ENCODE data around the gene PDGFB.

The PDGFB gene

GRCh38 chr22:39282645-39283321 lies 38.0 kb upstream of the PDGFB start:
- no peak overlapping the region for H3K4me3 Mint-ChIP-seq
- no peaks in the 10 kb centered on the region for H3K4me1 Mint-ChIP-seq (ENCODE audit: low read depth)
- no peak overlapping the region for H3K27ac Mint-ChIP-seq
- H3K36me3 Mint-ChIP-seq (ENCODE audit: low read depth), result no peaks in the 10 kb centered on the region
- H3K27me3 Mint-ChIP-seq, result peaks cover 8% of the 10 kb centered on the region
- H3K9me3 Mint-ChIP-seq, result no peaks in the 10 kb centered on the region

- H3K4me3 Mint-ChIP-seq, result no peak overlapping the region
- H3K27ac Mint-ChIP-seq, result no peak overlapping the region
- H3K27me3 Mint-ChIP-seq, result peaks cover 15% of the 10 kb centered on the region
- no peaks in the 10 kb centered on the region for H3K9me3 Mint-ChIP-seq
- no peaks in the 10 kb centered on the region for H3K36me3 Mint-ChIP-seq (ENCODE audit: low read depth)
- no peaks in the 10 kb centered on the region for H3K4me1 Mint-ChIP-seq (ENCODE audit: low read depth)
Measured at GRCh38 chr22:39281126-39281525, 36.3 kb upstream of the PDGFB start.

GRCh38 chr22:39280250-39280649 lies 35.5 kb upstream of the PDGFB start:
- Mint-ChIP-seq H3K4me3 (no peak overlapping the region), H3K27ac (no peak overlapping the region), H3K4me1 (ENCODE audit: low read depth) (no peaks in the 10 kb centered on the region), H3K36me3 (ENCODE audit: low read depth) (no peaks in the 10 kb centered on the region), H3K27me3 (peaks cover 18% of the 10 kb centered on the region), H3K9me3 (no peaks in the 10 kb centered on the region)

GRCh38 chr22:39279170-39279850 lies 34.5 kb upstream of the PDGFB start:
- Mint-ChIP-seq H3K36me3 (ENCODE audit: low read depth) (no peaks in the 10 kb centered on the region), H3K9me3 (no peaks in the 10 kb centered on the region), H3K27ac (no peak overlapping the region), H3K4me1 (ENCODE audit: low read depth) (no peaks in the 10 kb centered on the region), H3K4me3 (no peak overlapping the region), H3K27me3 (peaks cover 18% of the 10 kb centered on the region)

GRCh38 chr22:39278040-39278439 lies 33.3 kb upstream of the PDGFB start:
- no peaks in the 10 kb centered on the region for H3K9me3 Mint-ChIP-seq
- no peak overlapping the region for H3K4me3 Mint-ChIP-seq
- H3K27ac Mint-ChIP-seq, result no peak overlapping the region
- H3K4me1 Mint-ChIP-seq (ENCODE audit: low read depth), result no peaks in the 10 kb centered on the region
- peaks cover 18% of the 10 kb centered on the region for H3K27me3 Mint-ChIP-seq
- no peaks in the 10 kb centered on the region for H3K36me3 Mint-ChIP-seq (ENCODE audit: low read depth)

GRCh38 chr22:39277142-39277607 lies 32.4 kb upstream of the PDGFB start:
- Mint-ChIP-seq H3K27me3 (peaks cover 18% of the 10 kb centered on the region), H3K36me3 (ENCODE audit: low read depth) (no peaks in the 10 kb centered on the region), H3K9me3 (no peaks in the 10 kb centered on the region), H3K4me1 (ENCODE audit: low read depth) (no peaks in the 10 kb centered on the region), H3K4me3 (no peak overlapping the region), H3K27ac (no peak overlapping the region)

GRCh38 chr22:39276440-39277141 lies 31.8 kb upstream of the PDGFB start:
- Mint-ChIP-seq H3K4me1 (ENCODE audit: low read depth) (no peaks in the 10 kb centered on the region), H3K4me3 (no peak overlapping the region), H3K27me3 (peaks cover 18% of the 10 kb centered on the region), H3K36me3 (ENCODE audit: low read depth) (no peaks in the 10 kb centered on the region), H3K9me3 (no peaks in the 10 kb centered on the region), H3K27ac (no peak overlapping the region)

- Mint-ChIP-seq H3K27ac (no peak overlapping the region), H3K4me3 (no peak overlapping the region), H3K9me3 (no peaks in the 10 kb centered on the region), H3K4me1 (ENCODE audit: low read depth) (no peaks in the 10 kb centered on the region), H3K36me3 (ENCODE audit: low read depth) (no peaks in the 10 kb centered on the region), H3K27me3 (peaks cover 18% of the 10 kb centered on the region)
Measured at GRCh38 chr22:39275814-39276439, 31.1 kb upstream of the PDGFB start.

- H3K4me1 Mint-ChIP-seq (ENCODE audit: low read depth), result no peaks in the 10 kb centered on the region
- no peaks in the 10 kb centered on the region for H3K36me3 Mint-ChIP-seq (ENCODE audit: low read depth)
- peaks cover 15% of the 10 kb centered on the region for H3K27me3 Mint-ChIP-seq
- no peak overlapping the region for H3K4me3 Mint-ChIP-seq
- H3K9me3 Mint-ChIP-seq, result no peaks in the 10 kb centered on the region
- H3K27ac Mint-ChIP-seq, result no peak overlapping the region
Measured at GRCh38 chr22:39273950-39274887, 29.4 kb upstream of the PDGFB start.

- peaks cover 3% of the 10 kb centered on the region for H3K27me3 Mint-ChIP-seq
- H3K4me3 Mint-ChIP-seq, result no peak overlapping the region
- peaks cover 9% of the 10 kb centered on the region for H3K4me1 Mint-ChIP-seq (ENCODE audit: low read depth)
- no peaks in the 10 kb centered on the region for H3K36me3 Mint-ChIP-seq (ENCODE audit: low read depth)
- H3K9me3 Mint-ChIP-seq, result no peaks in the 10 kb centered on the region
- no peak overlapping the region for H3K27ac Mint-ChIP-seq
Measured at GRCh38 chr22:39270792-39271191, 26.0 kb upstream of the PDGFB start.

- Mint-ChIP-seq H3K4me3 (no peak overlapping the region), H3K9me3 (no peaks in the 10 kb centered on the region), H3K4me1 (ENCODE audit: low read depth) (peaks cover 9% of the 10 kb centered on the region), H3K27me3 (no peaks in the 10 kb centered on the region), H3K27ac (no peak overlapping the region), H3K36me3 (ENCODE audit: low read depth) (no peaks in the 10 kb centered on the region)
Measured at GRCh38 chr22:39270280-39270679, 25.5 kb upstream of the PDGFB start.

GRCh38 chr22:39269095-39269790 lies 24.5 kb upstream of the PDGFB start:
- no peaks in the 10 kb centered on the region for H3K36me3 Mint-ChIP-seq (ENCODE audit: low read depth)
- peaks cover 9% of the 10 kb centered on the region for H3K4me1 Mint-ChIP-seq (ENCODE audit: low read depth)
- H3K27ac Mint-ChIP-seq, result no peak overlapping the region
- no peaks in the 10 kb centered on the region for H3K27me3 Mint-ChIP-seq
- H3K4me3 Mint-ChIP-seq, result no peak overlapping the region
- H3K9me3 Mint-ChIP-seq, result no peaks in the 10 kb centered on the region

GRCh38 chr22:39268645-39269044 lies 23.9 kb upstream of the PDGFB start:
- Mint-ChIP-seq H3K27me3 (no peaks in the 10 kb centered on the region), H3K36me3 (ENCODE audit: low read depth) (no peaks in the 10 kb centered on the region), H3K4me3 (no peak overlapping the region), H3K9me3 (no peaks in the 10 kb centered on the region), H3K4me1 (ENCODE audit: low read depth) (peaks cover 13% of the 10 kb centered on the region), H3K27ac (no peak overlapping the region)

GRCh38 chr22:39267974-39268373 lies 23.2 kb upstream of the PDGFB start:
- peak overlapping the region; percentile 54 for H3K27ac Mint-ChIP-seq
- no peaks in the 10 kb centered on the region for H3K9me3 Mint-ChIP-seq
- H3K4me3 Mint-ChIP-seq, result no peak overlapping the region
- H3K4me1 Mint-ChIP-seq (ENCODE audit: low read depth), result peaks cover 13% of the 10 kb centered on the region
- H3K27me3 Mint-ChIP-seq, result no peaks in the 10 kb centered on the region
- no peaks in the 10 kb centered on the region for H3K36me3 Mint-ChIP-seq (ENCODE audit: low read depth)

Measured in stimulated activated naive CD8-positive, alpha-beta T cell treated with anti-CD3 and anti-CD28 coated beads, Interleukin-15, Interleukin-2, amounts not matched to agents 100 ng/mL and 50 ng/mL, for 24 hours (primary cell).